ENCODE measurements around the gene MRPS34.

Gene MRPS34

DNA sequence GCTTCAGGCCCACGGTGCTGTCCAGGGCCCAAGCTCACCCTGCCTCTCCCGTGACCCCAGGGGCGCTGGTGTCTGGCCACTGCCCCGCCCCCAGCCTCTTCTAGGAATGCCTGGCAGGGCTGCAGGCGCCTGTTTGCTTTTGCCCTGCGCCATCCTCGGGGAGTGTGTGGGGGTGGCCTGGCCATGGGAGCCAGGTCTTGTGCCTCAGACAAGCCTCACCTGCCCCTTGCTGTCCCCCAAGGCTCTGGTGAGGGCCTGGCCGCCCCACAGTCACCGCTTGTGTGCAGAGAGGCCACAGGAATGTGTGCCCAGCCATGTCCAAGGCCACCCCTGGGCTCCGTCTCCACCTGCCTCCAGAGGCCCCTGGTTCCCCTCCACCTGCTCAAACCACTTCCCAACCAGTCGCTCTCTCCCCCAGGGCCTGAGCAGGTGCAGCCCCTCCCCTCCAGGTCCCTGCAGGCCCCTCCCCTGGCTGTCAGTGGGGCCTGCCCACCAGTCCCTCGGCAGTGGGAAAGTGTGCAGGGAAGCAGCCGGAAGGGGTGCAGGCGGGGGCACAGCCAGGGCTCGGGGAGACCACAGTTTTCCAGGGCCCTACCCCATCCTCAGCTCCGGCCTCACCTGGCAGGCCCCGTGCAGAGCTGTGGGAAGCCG is 21.4 kb upstream of the MRPS34 start:
- TF ChIP-seq, protein P1, sequence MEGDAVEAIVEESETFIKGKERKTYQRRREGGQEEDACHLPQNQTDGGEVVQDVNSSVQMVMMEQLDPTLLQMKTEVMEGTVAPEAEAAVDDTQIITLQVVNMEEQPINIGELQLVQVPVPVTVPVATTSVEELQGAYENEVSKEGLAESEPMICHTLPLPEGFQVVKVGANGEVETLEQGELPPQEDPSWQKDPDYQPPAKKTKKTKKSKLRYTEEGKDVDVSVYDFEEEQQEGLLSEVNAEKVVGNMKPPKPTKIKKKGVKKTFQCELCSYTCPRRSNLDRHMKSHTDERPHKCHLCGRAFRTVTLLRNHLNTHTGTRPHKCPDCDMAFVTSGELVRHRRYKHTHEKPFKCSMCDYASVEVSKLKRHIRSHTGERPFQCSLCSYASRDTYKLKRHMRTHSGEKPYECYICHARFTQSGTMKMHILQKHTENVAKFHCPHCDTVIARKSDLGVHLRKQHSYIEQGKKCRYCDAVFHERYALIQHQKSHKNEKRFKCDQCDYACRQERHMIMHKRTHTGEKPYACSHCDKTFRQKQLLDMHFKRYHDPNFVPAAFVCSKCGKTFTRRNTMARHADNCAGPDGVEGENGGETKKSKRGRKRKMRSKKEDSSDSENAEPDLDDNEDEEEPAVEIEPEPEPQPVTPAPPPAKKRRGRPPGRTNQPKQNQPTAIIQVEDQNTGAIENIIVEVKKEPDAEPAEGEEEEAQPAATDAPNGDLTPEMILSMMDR (IDR thresholded peaks at IDR 0.05; ENCODE audit: low read depth, low read length): no peak
- H3K4me3 ChIP-seq (ENCODE audit: low read depth, low read length): no peak overlapping the region

DNA sequence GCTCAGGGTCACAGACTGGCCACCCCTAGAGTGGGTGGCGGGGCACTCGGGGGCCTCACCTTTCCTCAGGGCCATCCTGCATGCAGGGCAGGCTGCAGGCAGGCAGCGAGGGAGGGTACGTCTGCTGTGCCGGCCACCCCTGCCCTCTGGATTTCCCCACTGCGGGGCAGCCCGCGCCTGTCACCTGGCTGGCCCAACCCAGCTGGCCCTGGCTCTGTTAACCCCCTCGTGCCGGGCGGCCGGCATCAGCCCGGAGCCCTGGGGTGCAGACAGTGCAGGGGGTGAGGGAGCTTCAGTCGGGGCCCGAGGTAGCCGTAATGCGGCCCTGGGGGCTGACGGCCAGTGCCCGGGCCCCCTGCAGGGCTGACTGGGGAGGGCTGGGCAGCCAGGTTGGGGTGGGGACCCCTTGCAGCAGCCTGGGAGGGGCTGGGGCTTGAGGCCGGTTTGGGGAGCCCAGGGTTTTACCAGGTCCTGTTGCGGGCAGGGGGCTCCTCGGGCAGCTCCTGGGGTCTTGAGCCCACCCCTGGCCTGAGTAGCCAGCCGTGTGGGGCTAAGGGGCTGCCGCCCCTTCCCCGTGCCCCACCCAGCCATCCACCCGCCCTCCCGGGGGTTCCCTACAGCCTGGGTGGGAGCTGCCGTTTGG is 20.8 kb upstream of the MRPS34 start, which contains the start of gene IGFALS:
Gene IGFALS (minus strand): TSS at position 128 of the 643 bp plus-strand sequence. CDS start 53 bp downstream, at position 75.
- no peak within 1 kb of the TSS for H3K4me3 ChIP-seq (ENCODE audit: low read depth, low read length)
- TF ChIP-seq, protein P1 (IDR thresholded peaks at IDR 0.05; ENCODE audit: low read depth, low read length): no peak

DNA sequence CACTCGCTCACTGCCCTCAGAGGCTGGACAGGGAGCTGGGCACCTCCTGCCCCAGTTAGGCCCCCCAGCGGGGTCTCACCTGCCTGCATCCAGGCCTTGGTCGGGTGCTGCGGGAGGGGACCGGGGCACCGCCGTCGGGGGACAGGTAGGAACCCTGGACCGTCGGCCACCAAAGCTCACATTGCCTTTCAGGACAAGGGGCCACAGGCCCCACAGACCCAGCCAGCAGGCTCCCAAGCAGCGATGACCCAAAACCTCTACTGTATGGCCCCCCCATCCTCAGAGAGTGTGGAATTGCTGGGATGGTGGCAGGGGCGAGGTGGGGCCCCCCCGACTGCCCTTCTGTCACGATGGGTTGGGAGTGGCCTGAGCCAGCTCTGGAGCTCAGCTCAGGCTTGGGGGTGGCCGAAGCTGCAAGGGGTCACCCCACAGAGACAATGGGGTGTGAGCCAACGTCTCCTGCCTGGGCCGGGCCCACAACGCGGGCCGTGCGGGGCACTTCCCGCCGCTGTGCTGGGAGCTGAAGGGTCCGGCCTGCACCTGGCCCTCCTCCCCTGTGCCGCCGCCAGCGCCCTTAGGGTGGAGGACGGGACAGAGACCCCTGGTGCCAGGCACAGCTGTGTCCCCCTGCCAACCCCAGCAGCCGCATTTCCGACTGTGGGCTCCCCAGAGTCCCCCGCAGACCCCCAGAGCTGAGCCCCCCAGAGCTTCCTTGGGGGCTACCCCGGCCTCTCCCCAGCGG is 20.1 kb upstream of the MRPS34 start:
- TF ChIP-seq, protein P1 (IDR thresholded peaks at IDR 0.05; ENCODE audit: low read depth, low read length): no peak
- no peak overlapping the region for H3K4me3 ChIP-seq (ENCODE audit: low read depth, low read length)

DNA sequence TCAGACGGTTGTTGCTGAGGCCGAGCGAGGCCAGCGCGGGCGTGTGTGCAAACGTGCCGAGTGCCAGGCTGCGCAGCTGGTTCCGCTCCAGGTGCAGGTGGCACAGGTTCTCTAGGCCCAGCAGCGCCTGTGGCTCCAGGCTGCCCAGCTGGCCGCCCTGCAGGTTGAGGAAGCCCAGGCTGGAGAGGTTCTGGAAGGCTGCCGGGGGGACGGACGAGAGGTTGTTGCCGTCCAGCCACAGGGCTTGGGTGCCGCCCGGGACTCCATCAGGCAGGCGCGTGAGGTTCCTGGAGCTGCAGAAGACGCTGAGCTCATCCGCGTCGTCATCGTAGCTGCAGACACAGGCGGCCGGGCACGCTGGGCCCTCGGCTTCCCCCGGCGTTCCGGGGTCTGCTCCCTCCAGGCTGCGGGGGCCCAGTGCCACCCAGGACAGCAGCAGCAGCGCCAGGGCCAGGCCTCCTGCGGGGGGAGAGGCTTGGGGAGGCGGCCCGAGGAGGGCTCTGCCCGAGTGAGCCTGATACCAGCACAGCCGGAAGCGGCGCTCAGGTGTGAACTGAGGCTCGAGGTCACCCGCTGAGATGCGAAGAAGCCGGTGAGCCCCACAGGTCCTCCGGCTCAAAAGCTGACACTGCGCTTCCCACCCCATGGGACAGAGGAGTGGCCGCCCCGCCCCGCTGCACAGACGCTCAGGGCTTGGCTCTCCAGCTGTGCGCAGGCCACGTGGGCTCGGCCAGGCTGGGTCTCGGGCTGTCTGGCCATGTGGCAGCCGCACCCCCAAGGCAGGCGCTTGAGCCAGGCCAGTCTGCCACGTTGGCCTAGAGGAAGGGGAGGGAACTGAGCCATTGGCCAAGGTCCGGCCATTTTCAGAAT is 19.2 kb upstream of the MRPS34 start:
- TF ChIP-seq, protein P1 (IDR thresholded peaks at IDR 0.05; ENCODE audit: low read depth, low read length): no peak
- H3K4me3 ChIP-seq (ENCODE audit: low read depth, low read length): no peak overlapping the region

DNA sequence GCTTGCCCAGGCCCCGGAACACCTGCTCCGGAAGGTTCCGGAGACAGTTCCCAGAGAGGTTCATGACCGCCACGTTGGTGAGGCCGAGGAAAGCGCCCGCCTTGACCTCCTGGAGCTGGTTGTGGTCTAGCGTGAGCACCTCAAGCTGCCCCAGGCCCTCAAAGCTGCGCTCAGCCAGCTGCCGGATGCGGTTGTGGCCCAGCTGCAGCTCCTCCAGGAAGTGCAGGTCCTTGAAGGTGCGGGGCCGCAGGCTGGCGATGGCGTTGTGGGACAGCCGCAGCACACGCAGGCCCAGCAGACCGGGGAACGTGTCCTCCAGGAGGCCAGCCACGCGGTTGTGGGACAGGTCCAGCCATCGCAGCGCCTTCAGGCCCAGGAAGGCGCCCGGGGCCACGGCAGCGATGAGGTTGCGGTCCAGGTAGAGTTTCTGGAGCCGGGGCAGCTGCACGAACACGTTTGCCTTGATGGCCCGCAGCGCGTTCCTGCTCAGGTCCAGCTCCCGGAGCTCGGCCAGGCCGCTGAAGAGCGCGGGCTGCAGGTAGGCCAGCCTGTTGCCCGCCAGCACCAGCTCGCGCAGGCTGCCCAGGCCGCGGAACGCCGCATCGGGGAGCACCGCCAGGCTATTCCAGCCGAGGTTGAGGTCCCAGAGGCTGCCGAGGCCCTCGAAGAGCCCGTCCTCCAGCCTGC is 18.5 kb upstream of the MRPS34 start:
- H3K4me3 ChIP-seq (ENCODE audit: low read depth, low read length): no peak overlapping the region
- TF ChIP-seq, protein P1 (IDR thresholded peaks at IDR 0.05; ENCODE audit: low read depth, low read length): no peak

DNA sequence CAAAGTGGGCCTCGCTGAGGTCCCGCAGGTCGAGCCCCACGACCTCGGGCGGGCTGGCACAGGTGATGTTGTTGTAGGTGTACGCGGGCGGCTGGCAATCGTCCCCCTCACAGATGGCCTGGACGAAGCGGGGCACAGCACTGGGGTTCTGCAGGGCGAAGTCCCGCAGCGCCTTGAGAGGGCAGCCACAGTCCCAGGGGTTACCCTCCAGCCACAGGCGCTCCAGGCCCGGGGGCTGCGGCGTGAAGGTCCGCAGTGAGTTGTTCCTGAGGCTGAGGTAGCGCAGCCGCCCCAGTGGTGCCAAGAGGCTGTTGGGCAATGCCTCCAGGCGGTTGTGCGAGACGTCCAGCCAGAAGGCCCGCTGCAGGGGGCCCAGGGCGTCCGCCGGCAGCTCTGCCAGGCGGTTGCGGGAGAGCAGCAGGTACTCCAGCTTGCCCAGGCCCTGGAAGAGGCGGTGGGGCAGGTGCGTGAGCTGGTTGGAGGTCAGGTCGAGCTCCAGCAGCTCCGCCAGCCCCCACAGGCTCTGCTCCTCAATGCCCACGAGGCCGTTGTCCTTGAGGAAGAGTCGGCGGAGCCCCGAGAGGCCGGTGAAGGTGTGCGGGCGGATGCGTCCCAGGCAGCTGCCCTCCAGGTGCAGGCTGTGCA is 17.8 kb upstream of the MRPS34 start:
- TF ChIP-seq, protein P1 (IDR thresholded peaks at IDR 0.05; ENCODE audit: low read depth, low read length): no peak

More for the DNA sequence above, 17.8 kb upstream of the MRPS34 start:
- H3K4me3 ChIP-seq (ENCODE audit: low read depth, low read length): no peak overlapping the region
